Neural crest cell (in vitro differentiated cells): ENCODE data around the gene HOXD9. TPM values are rescaled to one million over a fixed set of nuclear protein-coding genes. Genes with fewer than 3 reads are reported as not detected.

Experiments used
- DNase-seq: peaks from one replicate; pipeline ENCODE4 v3.0.0; 2021; ENCODE audit warnings: low read depth, mixed read lengths, low spot score
- H3K27ac Mint-ChIP-seq: one replicate; pipeline ENCODE4 v1.8.0; 2021; ENCODE audit warnings: mild to moderate bottlenecking, mixed read lengths; ENCODE audit not compliant: unreplicated experiment
- H3K27me3 Mint-ChIP-seq: 2 replicates; pipeline ENCODE4 v1.8.0; 2021; ENCODE audit warnings: low read depth, mild to moderate bottlenecking, mixed read lengths
- H3K36me3 Mint-ChIP-seq: 2 replicates; pipeline ENCODE4 v1.8.0; 2021; ENCODE audit warnings: low read depth, mild to moderate bottlenecking, mixed read lengths
- H3K4me1 Mint-ChIP-seq: 2 replicates; pipeline ENCODE4 v1.8.0; 2021; ENCODE audit warnings: mixed read lengths
- H3K4me3 Mint-ChIP-seq: one replicate; pipeline ENCODE4 v1.8.0; 2021; ENCODE audit warnings: mild to moderate bottlenecking, mixed read lengths
- H3K9me3 Mint-ChIP-seq: 2 replicates; pipeline ENCODE4 v1.8.0; 2021; ENCODE audit warnings: mixed read lengths
- total RNA-seq: library from RNA; stranded (reverse); gene quantifications from 2 replicates; pipeline ENCODE4 v1.2.1, GENCODE V29; 2021
- TF ChIP-seq, protein P1 (sequence below): fragments of 200-600 bp; sonication (generic); conservative IDR thresholded peaks from 2 replicates; pipeline ENCODE4 v1.5.0; 2021; ENCODE audit warnings: antibody characterized with exemption, mild to moderate bottlenecking

Gene HOXD9
- total RNA-seq, 1 donor from 2014 or later = not detected

DNA sequence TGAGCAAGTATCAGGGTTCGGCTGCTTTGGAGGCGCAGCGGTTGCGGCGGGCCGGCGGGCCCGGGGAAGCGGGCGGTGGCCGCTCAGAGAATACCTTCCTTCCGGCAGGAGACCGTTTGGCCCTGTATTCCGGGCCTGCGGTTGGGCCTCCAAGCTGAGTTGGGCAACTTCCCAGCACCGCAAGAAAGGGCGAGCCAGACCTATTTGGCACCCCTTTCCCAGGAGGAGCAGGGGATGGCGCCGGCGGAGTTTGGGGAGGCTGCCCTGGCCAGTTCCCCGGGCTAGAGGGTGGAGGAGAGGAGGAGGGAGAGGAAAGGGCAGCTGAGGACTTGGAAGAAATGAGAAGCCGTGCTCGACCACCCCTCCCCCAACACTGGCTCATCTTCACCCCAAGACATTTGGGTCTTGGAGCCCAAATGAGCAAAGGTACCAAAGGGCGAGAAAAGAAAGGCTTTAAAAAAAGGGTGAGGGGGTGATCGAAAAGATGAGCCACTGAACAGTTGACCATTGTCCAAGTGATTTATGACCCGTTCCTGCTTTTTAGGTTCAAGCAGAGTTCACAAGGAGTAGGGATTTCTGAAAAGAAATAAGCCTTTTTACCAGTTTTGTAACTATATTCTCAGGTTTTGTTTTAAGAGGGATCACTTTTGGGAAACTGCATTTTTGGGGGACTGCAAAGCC, 43.0 kb downstream of the HOXD9 start:
- DNase-seq = no peak
- H3K27me3 Mint-ChIP-seq = peaks cover 100% of the 10 kb centered on the region
- TF ChIP-seq, protein P1, sequence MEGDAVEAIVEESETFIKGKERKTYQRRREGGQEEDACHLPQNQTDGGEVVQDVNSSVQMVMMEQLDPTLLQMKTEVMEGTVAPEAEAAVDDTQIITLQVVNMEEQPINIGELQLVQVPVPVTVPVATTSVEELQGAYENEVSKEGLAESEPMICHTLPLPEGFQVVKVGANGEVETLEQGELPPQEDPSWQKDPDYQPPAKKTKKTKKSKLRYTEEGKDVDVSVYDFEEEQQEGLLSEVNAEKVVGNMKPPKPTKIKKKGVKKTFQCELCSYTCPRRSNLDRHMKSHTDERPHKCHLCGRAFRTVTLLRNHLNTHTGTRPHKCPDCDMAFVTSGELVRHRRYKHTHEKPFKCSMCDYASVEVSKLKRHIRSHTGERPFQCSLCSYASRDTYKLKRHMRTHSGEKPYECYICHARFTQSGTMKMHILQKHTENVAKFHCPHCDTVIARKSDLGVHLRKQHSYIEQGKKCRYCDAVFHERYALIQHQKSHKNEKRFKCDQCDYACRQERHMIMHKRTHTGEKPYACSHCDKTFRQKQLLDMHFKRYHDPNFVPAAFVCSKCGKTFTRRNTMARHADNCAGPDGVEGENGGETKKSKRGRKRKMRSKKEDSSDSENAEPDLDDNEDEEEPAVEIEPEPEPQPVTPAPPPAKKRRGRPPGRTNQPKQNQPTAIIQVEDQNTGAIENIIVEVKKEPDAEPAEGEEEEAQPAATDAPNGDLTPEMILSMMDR = no peak
- H3K9me3 Mint-ChIP-seq = peaks cover 6% of the 10 kb centered on the region
- no peak overlapping the region for H3K27ac Mint-ChIP-seq
- peaks cover 4% of the 10 kb centered on the region for H3K4me1 Mint-ChIP-seq
- H3K4me3 Mint-ChIP-seq = no peak overlapping the region
- peaks cover 4% of the 10 kb centered on the region for H3K36me3 Mint-ChIP-seq

GRCh38 chr2:176166272-176166671, 43.8 kb downstream of the HOXD9 start:
- Mint-ChIP-seq H3K36me3 (peaks cover 4% of the 10 kb centered on the region), H3K27me3 (peaks cover 100% of the 10 kb centered on the region), H3K9me3 (peaks cover 6% of the 10 kb centered on the region), H3K4me1 (peaks cover 4% of the 10 kb centered on the region), H3K27ac (no peak overlapping the region), H3K4me3 (no peak overlapping the region)
- TF ChIP-seq, protein P1 = no peak
- no peak for DNase-seq

GRCh38 chr2:176167398-176167797, 44.9 kb downstream of the HOXD9 start:
- no peak for DNase-seq
- H3K27me3 Mint-ChIP-seq = peaks cover 100% of the 10 kb centered on the region
- peaks cover 6% of the 10 kb centered on the region for H3K9me3 Mint-ChIP-seq
- H3K4me3 Mint-ChIP-seq = no peak overlapping the region
- H3K4me1 Mint-ChIP-seq = peaks cover 4% of the 10 kb centered on the region
- H3K36me3 Mint-ChIP-seq = no peaks in the 10 kb centered on the region
- TF ChIP-seq, protein P1 = no peak
- H3K27ac Mint-ChIP-seq = no peak overlapping the region

DNA sequence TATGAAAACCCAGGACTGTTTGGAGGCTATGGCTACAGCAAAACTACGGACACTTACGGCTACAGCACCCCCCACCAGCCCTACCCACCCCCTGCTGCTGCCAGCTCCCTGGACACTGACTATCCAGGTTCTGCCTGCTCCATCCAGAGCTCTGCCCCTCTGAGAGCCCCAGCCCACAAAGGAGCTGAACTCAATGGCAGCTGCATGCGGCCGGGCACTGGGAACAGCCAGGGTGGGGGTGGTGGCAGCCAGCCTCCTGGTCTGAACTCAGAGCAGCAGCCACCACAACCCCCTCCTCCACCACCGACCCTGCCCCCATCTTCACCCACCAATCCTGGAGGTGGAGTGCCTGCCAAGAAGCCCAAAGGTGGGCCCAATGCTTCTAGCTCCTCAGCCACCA, 46.7 kb downstream of the HOXD9 start:
- Mint-ChIP-seq H3K27ac (no peak overlapping the region), H3K4me3 (no peak overlapping the region), H3K36me3 (no peaks in the 10 kb centered on the region), H3K9me3 (peaks cover 5% of the 10 kb centered on the region), H3K4me1 (peaks cover 5% of the 10 kb centered on the region), H3K27me3 (peaks cover 100% of the 10 kb centered on the region)
- DNase-seq = no peak
- TF ChIP-seq, protein P1 = no peak

DNA sequence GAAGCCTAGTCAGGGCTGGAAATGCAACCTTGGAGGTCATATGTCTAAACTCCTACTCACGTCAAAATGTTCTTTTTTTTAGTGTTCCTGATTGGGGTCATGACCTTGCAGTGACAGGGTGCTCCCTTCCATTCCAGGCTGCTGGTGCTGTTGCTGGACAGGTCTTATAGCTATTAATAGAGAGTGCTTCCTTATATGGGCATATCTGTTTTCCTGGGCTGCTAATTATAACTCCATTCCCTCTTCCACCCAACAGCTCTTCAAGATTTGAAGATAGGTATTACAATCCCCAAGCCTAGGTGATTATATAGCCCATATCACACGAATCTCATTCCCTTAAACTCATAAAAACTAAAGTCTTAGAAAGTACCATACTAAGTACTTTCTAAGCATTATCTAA, 47.2 kb downstream of the HOXD9 start:
- Mint-ChIP-seq H3K9me3 (peaks cover 3% of the 10 kb centered on the region), H3K27ac (no peak overlapping the region), H3K36me3 (no peaks in the 10 kb centered on the region), H3K4me1 (peaks cover 10% of the 10 kb centered on the region), H3K27me3 (peaks cover 100% of the 10 kb centered on the region), H3K4me3 (no peak overlapping the region)
- TF ChIP-seq, protein P1 = no peak
- no peak for DNase-seq
